GM10266 (cell line): ENCODE measurements around the gene C6orf52.

Experiments used
- DNase-seq: peaks from one replicate; pipeline ENCODE4 v3.0.0; 2012; ENCODE audit errors: extremely low spot score
- TF ChIP-seq, protein P1 (sequence below): IDR thresholded peaks from 2 replicates; pipeline ENCODE4 v1.5.1; 2012; ENCODE audit warnings: mild to moderate bottlenecking, low read depth; ENCODE audit not compliant: control insufficient read depth, insufficient read depth; ENCODE audit errors: missing control alignments

The C6orf52 gene

DNA sequence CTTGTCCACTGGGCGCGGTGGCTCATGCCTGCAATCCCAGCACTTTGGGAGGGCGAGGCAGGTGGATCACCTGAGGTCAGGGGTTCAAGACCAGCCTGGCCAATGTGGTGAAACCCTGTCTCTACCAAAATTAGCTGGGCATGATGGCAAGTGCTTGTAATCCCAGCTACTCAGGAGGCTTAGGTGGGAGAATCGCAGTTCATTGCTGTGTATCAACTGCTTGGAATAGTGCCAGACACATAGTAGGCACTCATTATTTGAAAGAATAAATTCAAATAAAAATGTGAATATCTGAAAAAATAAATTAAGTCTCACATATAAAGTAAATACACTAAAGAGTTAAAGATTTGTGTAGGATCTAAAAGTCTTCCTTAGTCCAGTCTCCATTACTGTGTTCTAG lies 2.2 kb upstream of the C6orf52 start:
- no peak for DNase-seq
- TF ChIP-seq, protein P1, sequence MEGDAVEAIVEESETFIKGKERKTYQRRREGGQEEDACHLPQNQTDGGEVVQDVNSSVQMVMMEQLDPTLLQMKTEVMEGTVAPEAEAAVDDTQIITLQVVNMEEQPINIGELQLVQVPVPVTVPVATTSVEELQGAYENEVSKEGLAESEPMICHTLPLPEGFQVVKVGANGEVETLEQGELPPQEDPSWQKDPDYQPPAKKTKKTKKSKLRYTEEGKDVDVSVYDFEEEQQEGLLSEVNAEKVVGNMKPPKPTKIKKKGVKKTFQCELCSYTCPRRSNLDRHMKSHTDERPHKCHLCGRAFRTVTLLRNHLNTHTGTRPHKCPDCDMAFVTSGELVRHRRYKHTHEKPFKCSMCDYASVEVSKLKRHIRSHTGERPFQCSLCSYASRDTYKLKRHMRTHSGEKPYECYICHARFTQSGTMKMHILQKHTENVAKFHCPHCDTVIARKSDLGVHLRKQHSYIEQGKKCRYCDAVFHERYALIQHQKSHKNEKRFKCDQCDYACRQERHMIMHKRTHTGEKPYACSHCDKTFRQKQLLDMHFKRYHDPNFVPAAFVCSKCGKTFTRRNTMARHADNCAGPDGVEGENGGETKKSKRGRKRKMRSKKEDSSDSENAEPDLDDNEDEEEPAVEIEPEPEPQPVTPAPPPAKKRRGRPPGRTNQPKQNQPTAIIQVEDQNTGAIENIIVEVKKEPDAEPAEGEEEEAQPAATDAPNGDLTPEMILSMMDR = no peak

DNA sequence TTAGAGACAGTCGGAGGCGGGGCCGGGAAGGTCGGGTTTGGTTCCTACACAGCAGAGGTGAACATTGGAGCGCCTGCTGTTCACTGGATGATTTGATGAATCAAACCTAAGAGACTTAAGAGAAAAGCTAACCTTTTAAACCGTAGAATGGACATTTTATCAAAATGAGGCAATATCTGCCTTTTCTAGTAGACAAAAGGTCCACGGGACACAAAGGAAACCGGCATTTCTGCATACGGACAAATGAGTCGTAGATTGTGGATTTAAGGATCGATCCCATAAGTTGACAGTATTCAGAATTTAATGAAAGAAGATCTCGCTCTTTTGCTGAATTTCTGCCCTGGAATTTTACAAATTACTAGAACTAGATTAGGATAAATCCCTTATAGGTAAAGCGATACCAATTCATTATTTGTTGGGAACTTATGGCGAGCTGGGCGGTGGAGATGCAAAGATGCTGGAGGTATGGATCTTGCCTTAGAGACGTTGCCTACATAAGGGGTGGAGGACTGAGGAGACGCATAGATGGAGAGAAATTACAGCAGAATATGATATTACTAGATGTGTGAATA lies 756 bp upstream of the C6orf52 start:
- TF ChIP-seq, protein P1 = no peak
- DNase-seq = no peak

DNA sequence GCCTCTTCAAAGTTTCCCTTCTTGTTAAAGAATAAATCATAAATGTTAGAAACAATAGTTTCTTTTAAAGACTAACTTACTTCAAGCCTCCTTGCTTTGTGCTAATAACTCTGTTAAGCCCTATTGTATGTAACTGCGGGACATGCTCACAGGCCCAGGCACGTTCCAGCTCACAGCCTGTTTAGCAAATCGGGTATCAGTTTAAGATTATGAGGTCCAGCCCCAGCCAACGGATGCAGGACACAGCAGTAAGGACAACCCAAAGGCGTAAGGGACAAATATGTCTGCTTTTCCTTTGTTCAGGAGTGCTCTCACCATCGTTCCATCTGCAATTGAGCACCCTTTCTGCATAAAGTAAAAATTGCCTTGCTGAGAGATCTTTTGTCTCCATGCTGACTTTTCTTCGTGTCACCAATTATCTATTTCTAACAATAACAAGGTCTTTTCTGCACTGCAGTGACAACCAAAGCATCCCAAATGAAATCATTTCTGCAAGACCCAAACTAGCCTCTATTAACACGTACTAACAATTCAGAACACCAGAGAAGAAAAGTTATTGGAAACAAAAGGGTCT lies 1.4 kb downstream of the C6orf52 start:
- TF ChIP-seq, protein P1 = no peak
- no peak for DNase-seq

DNA sequence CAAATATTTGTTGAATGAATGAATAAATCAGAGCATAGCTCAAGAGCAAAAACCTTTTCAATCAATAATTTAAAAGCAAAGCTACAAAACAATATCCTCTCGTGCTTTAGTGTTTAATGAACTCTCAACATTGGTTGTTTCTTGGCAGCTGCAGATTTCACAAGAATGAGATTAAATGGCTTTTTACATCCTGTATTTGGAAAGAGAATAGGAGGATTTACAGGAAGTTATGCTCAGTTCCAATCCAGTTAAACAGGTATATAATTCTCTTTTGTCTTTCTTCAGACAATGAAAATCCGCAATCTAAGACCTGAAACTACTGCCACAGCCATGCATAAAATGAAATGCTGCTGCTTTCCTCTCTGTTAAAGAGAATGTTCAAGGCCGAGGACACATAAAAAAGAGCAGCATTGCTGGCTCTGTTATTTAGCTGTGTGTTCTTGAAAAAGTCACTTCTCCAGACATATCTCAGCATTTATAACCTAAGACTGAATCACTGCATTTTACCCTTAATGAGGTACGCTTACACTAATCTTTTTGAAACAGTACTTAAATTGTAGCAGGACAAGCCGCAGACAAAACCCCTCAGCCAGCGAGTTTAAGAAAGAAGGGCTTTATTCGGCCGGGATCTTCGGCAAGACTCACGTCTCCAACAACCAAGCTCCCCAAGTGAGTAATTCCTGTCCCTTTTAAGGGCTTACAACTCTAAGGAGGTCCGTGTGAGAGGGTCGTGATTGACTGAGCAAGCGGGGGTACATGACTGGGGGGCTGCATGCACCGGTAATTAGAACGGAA lies 3.6 kb downstream of the C6orf52 start:
- TF ChIP-seq, protein P1 = no peak
- no peak for DNase-seq

DNA sequence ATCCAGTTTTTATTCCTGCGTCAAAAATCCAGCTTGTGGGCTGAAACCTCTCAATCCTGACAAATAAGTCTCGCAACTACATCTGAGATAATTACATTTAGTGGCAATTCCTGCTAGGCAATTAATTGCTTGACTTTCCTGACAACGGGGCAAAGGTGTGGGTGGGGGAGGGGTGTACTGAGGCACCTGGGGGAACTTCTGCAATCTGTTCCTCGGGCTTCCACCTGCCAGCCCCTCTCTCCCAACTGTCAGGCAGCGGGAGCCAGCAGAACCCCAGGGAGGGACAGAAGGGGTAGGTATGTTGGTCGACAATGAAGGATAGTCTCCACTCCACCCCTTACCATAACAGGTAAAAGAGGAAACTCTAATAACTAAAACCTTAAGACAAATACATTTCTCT lies 6.8 kb downstream of the C6orf52 start:
- TF ChIP-seq, protein P1 = no peak

DNA sequence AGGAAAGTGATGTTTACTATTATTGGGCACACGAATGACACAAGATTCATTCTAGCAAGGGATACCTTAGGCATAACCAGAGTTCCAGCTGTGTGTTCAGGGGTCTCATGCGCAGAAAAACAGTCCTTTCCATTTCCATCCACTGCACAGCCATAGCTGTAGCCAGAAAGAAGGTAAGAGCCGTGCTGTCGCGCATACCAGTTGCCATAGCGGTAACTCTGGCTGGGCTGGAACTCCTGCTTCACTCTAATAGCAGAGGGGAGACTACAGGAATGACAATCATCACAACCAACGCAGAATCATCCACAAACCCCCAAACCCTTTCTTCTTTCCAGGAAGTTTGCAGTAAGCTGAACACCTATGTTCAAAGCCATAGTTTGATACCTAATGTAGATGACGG lies 7.5 kb downstream of the C6orf52 start:
- TF ChIP-seq, protein P1 = no peak
- no peak for DNase-seq

More for the DNA sequence above, 6.8 kb downstream of the C6orf52 start:
- no peak for DNase-seq

DNA sequence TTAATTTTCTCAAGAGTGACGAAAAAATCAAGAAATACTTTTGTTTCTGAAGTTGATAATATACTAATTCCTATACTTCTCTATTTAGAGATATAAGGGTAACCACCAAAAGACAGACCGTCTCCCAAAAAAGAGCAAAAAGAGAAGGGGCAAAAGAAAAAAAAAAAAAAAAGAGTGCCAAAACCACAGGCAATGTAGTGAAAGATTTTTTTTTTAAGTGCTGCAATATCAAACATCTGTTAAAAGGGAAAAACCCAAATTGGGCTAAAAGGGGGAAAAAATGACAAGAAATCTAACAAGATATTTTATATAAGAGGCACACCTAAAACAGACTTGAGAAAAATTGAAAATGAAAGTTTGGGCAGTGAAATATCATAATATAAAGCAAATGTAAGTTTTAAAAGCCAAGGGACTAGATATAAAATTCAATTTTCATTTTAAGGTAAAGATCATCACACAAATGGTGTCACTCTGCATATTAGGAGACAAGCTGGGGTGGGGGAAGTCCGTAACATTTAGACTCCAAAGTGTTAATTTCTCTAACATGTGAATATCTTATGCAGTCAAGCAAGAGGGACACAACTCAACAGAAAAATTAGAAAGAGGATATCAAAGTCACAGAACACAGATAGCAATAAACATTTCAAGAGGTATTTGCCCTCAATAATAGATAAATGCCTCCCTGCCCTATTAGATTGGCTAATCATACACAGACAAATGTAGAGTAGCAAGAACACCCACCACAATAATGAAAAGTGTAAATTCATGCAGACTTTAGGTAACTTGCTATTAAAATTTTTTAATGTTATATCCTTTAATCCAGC lies 9.1 kb downstream of the C6orf52 start:
- TF ChIP-seq, protein P1 = no peak
- no peak for DNase-seq
